Natural killer cell treated with Interleukin-12 subunit alpha and Interleukin-12 subunit beta and Interleukin-15 and Interleukin-18, amount 100 ng/mL, for 72 hours (primary cell): Measurements from ENCODE around the gene SHQ1. TPM values are rescaled to one million over a fixed set of nuclear protein-coding genes. Genes with fewer than 3 reads are reported as not detected.
"Not testable (repeated sequence)": the region's sequence is repeated elsewhere in the genome, so short reads cannot be mapped to it uniquely, and the experiment has no call there.

Source experiments
- ATAC-seq, 2 donors: fragments of 150-1000 bp; cut with Tn5 transposase in 1 of 2; sonication (Bioruptor Pico), chemical (Tn5 transposase) in 1 of 2; 2 replicates each; pipeline ENCODE4 v1.10.0; 2021
- DNase-seq: peaks from one replicate; pipeline ENCODE4 v3.0.0; 2022; ENCODE audit warnings: low spot score
- H3K27ac Mint-ChIP-seq, 2 donors: 1 replicate in 1 of 2; 2 replicates in 1 of 2; pipeline ENCODE4 v1.8.0; 2022; ENCODE audit warnings: mixed read lengths in 2 of 2, mild to moderate bottlenecking in 1 of 2, moderate library complexity in 1 of 2
- H3K27me3 Mint-ChIP-seq, 2 donors: 1 replicate in 1 of 2; 2 replicates in 1 of 2; pipeline ENCODE4 v1.8.0; 2022; ENCODE audit warnings: mixed read lengths in 2 of 2
- H3K36me3 Mint-ChIP-seq: one replicate; pipeline ENCODE4 v1.8.0; 2022; ENCODE audit warnings: mixed read lengths
- H3K4me1 Mint-ChIP-seq, 2 donors: 1 replicate in 1 of 2; 2 replicates in 1 of 2; pipeline ENCODE4 v1.8.0; 2022; ENCODE audit warnings: low read depth in 2 of 2, mixed read lengths in 2 of 2, mild to moderate bottlenecking in 1 of 2
- H3K4me3 Mint-ChIP-seq: one replicate; pipeline ENCODE4 v1.8.0; 2022; ENCODE audit warnings: mixed read lengths
- H3K9me3 Mint-ChIP-seq: 2 replicates; pipeline ENCODE4 v1.8.0; 2022; ENCODE audit warnings: mixed read lengths
- total RNA-seq, 2 donors: library from RNA; stranded (reverse); gene quantifications; one replicate each; pipeline ENCODE4 v1.2.3, GENCODE V29; 2022

The SHQ1 gene
- total RNA-seq, 2 donors from 2014 or later, result 28.9 to 59.1 TPM

- H3K27me3 Mint-ChIP-seq, result peaks cover 0 to 5% of the 10 kb centered on the region in 2 donors
- peak; percentile 32 to 72 for ATAC-seq
- H3K4me3 Mint-ChIP-seq, result no peak overlapping the region
- H3K9me3 Mint-ChIP-seq, result no peaks in the 10 kb centered on the region
- no peaks in the 10 kb centered on the region for H3K36me3 Mint-ChIP-seq
- DNase-seq, result no peak
- H3K4me1 Mint-ChIP-seq, result peaks cover 0 to 5% of the 10 kb centered on the region in 2 donors
- no peak overlapping the region for H3K27ac Mint-ChIP-seq
Observed at GRCh38 chr3:72722930-72723726, 125.1 kb downstream of the SHQ1 start.

- peaks cover 0 to 5% of the 10 kb centered on the region in 2 donors for H3K4me1 Mint-ChIP-seq
- no peak for DNase-seq
- H3K27me3 Mint-ChIP-seq, result no peaks in the 10 kb centered on the region
- no peak overlapping the region for H3K27ac Mint-ChIP-seq
- no peaks in the 10 kb centered on the region for H3K36me3 Mint-ChIP-seq
- no peak overlapping the region for H3K4me3 Mint-ChIP-seq
- ATAC-seq, result no peak
- no peaks in the 10 kb centered on the region for H3K9me3 Mint-ChIP-seq
Observed at GRCh38 chr3:72721683-72722381, 126.4 kb downstream of the SHQ1 start.

GRCh38 chr3:72720566-72720965 lies 127.7 kb downstream of the SHQ1 start:
- Mint-ChIP-seq H3K27me3 (no peaks in the 10 kb centered on the region), H3K27ac (no peak overlapping the region), H3K9me3 (no peaks in the 10 kb centered on the region), H3K4me3 (no peak overlapping the region), H3K4me1 (peaks cover 0 to 5% of the 10 kb centered on the region in 2 donors), H3K36me3 (no peaks in the 10 kb centered on the region)
- DNase-seq, result no peak
- ATAC-seq, result no peak

GRCh38 chr3:72719137-72719536 lies 129.1 kb downstream of the SHQ1 start:
- Mint-ChIP-seq H3K4me3 (no peak overlapping the region), H3K4me1 (peaks cover 0 to 5% of the 10 kb centered on the region in 2 donors), H3K27me3 (no peaks in the 10 kb centered on the region), H3K9me3 (no peaks in the 10 kb centered on the region), H3K36me3 (no peaks in the 10 kb centered on the region), H3K27ac (no peak overlapping the region)
- ATAC-seq, result no peak
- DNase-seq, result no peak

GRCh38 chr3:72714135-72714534 lies 134.1 kb downstream of the SHQ1 start:
- H3K27ac Mint-ChIP-seq, H3K4me3 Mint-ChIP-seq, H3K9me3 Mint-ChIP-seq, DNase-seq, H3K36me3 Mint-ChIP-seq, H3K4me1 Mint-ChIP-seq, ATAC-seq, H3K27me3 Mint-ChIP-seq: not testable (repeated sequence)

- not testable (repeated sequence) for DNase-seq, H3K27ac Mint-ChIP-seq, H3K4me3 Mint-ChIP-seq, H3K9me3 Mint-ChIP-seq, ATAC-seq, H3K4me1 Mint-ChIP-seq, H3K27me3 Mint-ChIP-seq, H3K36me3 Mint-ChIP-seq
Observed at GRCh38 chr3:72710471-72710870, 137.8 kb downstream of the SHQ1 start.

GRCh38 chr3:72708441-72708840 lies 139.8 kb downstream of the SHQ1 start:
- DNase-seq, result no peak
- Mint-ChIP-seq H3K27ac (no peak overlapping the region), H3K36me3 (peaks cover 4% of the 10 kb centered on the region), H3K4me1 (no peaks in the 10 kb centered on the region), H3K27me3 (peaks cover 0 to 3% of the 10 kb centered on the region in 2 donors), H3K9me3 (no peaks in the 10 kb centered on the region), H3K4me3 (no peak overlapping the region)
- ATAC-seq, result peak in 1 of 2 donors; percentile 20

- H3K4me3 Mint-ChIP-seq, result no peak overlapping the region
- H3K27ac Mint-ChIP-seq, result no peak overlapping the region
- DNase-seq, result no peak
- H3K36me3 Mint-ChIP-seq, result no peaks in the 10 kb centered on the region
- H3K4me1 Mint-ChIP-seq, result no peaks in the 10 kb centered on the region
- no peaks in the 10 kb centered on the region for H3K9me3 Mint-ChIP-seq
- H3K27me3 Mint-ChIP-seq, result peaks cover 0 to 2% of the 10 kb centered on the region in 2 donors
- ATAC-seq, result no peak
Observed at GRCh38 chr3:72702997-72703396, 145.2 kb downstream of the SHQ1 start.

GRCh38 chr3:72702390-72702789 lies 145.9 kb downstream of the SHQ1 start:
- Mint-ChIP-seq H3K4me1 (no peaks in the 10 kb centered on the region), H3K27me3 (peaks cover 0 to 4% of the 10 kb centered on the region in 2 donors), H3K9me3 (no peaks in the 10 kb centered on the region), H3K27ac (no peak overlapping the region), H3K36me3 (no peaks in the 10 kb centered on the region), H3K4me3 (no peak overlapping the region)
- DNase-seq (no peak), ATAC-seq (no peak)

- Mint-ChIP-seq H3K4me1 (no peaks in the 10 kb centered on the region), H3K27me3 (peaks cover 0 to 4% of the 10 kb centered on the region in 2 donors), H3K36me3 (no peaks in the 10 kb centered on the region), H3K9me3 (no peaks in the 10 kb centered on the region), H3K4me3 (no peak overlapping the region), H3K27ac (no peak overlapping the region)
- no peak for ATAC-seq
- DNase-seq, result no peak
Observed at GRCh38 chr3:72700106-72700505, 148.1 kb downstream of the SHQ1 start.

- H3K4me3 Mint-ChIP-seq, result no peak overlapping the region
- H3K4me1 Mint-ChIP-seq, result no peaks in the 10 kb centered on the region
- H3K27ac Mint-ChIP-seq, result no peak overlapping the region
- H3K9me3 Mint-ChIP-seq, result no peaks in the 10 kb centered on the region
- no peak for DNase-seq
- no peaks in the 10 kb centered on the region for H3K36me3 Mint-ChIP-seq
- no peak for ATAC-seq
- peaks cover 0 to 4% of the 10 kb centered on the region in 2 donors for H3K27me3 Mint-ChIP-seq
Observed at GRCh38 chr3:72699631-72700030, 148.6 kb downstream of the SHQ1 start.

Other genes with a start within 250 kb of the SHQ1 start
- gene GXYLT2, start 39.6 kb upstream of the SHQ1 start, total RNA-seq, result not detected
- gene PPP4R2, start 148.4 kb upstream of the SHQ1 start, total RNA-seq, result 100 to 1,000 TPM; 126 to 128 TPM
- gene EBLN2, start 213.2 kb upstream of the SHQ1 start, total RNA-seq, result 10 to 100 TPM; 10.3 to 15.5 TPM